SU-DHL-6 (cell line): ENCODE data around the gene SMYD2.
A peak's percentile ranks its signal among the peaks of the same experiment; 100 is the strongest.

Experiments used
- CTCF ChIP-seq: fragments of 200-600 bp; sonication (generic); IDR thresholded peaks from one replicate; pipeline ENCODE4 v1.5.1; 2017; ENCODE audit warnings: antibody characterized with exemption, mild to moderate bottlenecking, low read length, moderate library complexity; ENCODE audit not compliant: insufficient read depth, poor library complexity, severe bottlenecking
- EZH2phosphoT487 ChIP-seq: fragments of 200-600 bp; sonication (generic), shearing (Covaris generic); conservative IDR thresholded peaks from 2 replicates; pipeline ENCODE4 v1.6.1; 2018; ENCODE audit warnings: mild to moderate bottlenecking, antibody characterized with exemption, low read length, moderate library complexity, mixed read lengths

DNA sequence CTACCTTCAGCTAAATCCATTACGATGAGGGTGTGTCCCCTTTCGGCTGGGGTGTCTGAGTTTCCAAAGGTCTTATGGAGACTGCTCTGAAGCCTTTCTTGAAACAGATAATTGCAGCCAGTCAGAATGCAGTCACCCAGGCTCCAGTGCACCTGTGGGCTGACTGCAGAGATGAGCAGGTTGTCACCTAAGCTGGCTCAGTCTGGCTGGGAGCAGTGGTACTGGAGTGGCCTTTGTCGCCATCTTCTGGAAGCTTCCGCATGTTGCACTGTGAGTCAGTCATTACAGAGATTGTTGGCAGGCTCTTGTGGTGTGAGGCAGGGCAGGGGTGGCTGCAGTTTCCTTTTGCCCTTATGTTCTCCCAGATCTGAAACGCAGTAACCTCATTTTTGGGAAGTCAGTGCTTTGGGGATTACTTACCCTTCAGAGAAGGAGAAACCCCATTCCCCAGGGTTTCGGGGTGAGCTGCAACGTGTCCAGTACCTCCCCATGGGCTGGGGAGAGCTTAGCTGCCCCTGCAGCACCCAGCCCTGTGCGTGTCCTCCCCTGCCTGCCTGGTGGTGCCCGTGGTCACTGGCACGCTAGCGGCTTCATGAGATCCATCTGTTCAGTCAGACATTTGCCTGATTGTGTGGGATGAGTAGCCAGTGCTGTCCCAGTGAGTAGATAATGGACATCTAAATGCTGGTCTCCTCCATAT is 48.0 kb downstream of the SMYD2 start:
- peak; percentile 69 for TF ChIP-seq CTCF
- TF ChIP-seq EZH2phosphoT487: no peak
